Uterus (tissue), 4 donors: ENCODE results near the gene RASGRF1. TPM values are rescaled to one million over a fixed set of nuclear protein-coding genes. Genes with fewer than 3 reads are reported as not detected.
"Not testable (repeated sequence)": the region's sequence is repeated elsewhere in the genome, so short reads cannot be mapped to it uniquely, and the experiment has no call there.

Source experiments
- DNase-seq, 2 donors: peaks; one replicate each; pipeline ENCODE4 v3.0.0-alpha.2; 2019 to 2020
- H3K27ac ChIP-seq, 2 donors: fragments of 200-600 bp; sonication (generic); 1 replicate in 1 of 2; 2 replicates in 1 of 2; pipeline ENCODE4 v1.5.1; 2016 to 2018
- H3K27me3 ChIP-seq, 2 donors: fragments of 200-600 bp; sonication (generic); one replicate each; pipeline ENCODE4 v1.5.1; 2018 to 2019; ENCODE audit warnings: control low read depth in 1 of 2
- H3K36me3 ChIP-seq, 2 donors: fragments of 200-600 bp; sonication (generic); one replicate each; pipeline ENCODE4 v1.5.1; 2019; ENCODE audit warnings: control low read depth in 1 of 2
- H3K4me1 ChIP-seq, 2 donors: fragments of 200-600 bp; sonication (generic); one replicate each; pipeline ENCODE4 v1.5.1; 2018 to 2019; ENCODE audit warnings: control low read depth in 1 of 2
- H3K4me3 ChIP-seq, 2 donors: fragments of 200-600 bp; sonication (generic); 1 replicate in 1 of 2; 2 replicates in 1 of 2; pipeline ENCODE4 v1.5.1; 2018 to 2019; ENCODE audit warnings: mild to moderate bottlenecking in 1 of 2
- H3K9me3 ChIP-seq, 2 donors: fragments of 200-600 bp; sonication (generic); one replicate each; pipeline ENCODE4 v1.5.1; 2019; ENCODE audit warnings: control low read depth in 1 of 2
- POLR2A ChIP-seq, 2 donors: fragments of 450-650 bp; IDR thresholded peaks; one replicate each; pipeline ENCODE4 v1.6.1; 2016; ENCODE audit warnings: antibody characterized with exemption in 2 of 2, mild to moderate bottlenecking in 1 of 2, moderate library complexity in 1 of 2
- intact Hi-C: fragments of 100-400 bp; cut with DNase I; formaldehyde crosslinking; loops from one replicate; pipeline ENCODE4 v1.15.1; 2023; ENCODE audit warnings: low total_unique reads
- total RNA-seq, 4 donors: library from RNA; depleted of rRNA in 3 of 4; stranded (reverse); fragments of >200 nt in 3 of 4; gene quantifications; one replicate each; pipeline versions ENCODE4 v1.1.0 to v1.2.4, GENCODE V29; 2014 to 2023
- TF ChIP-seq, protein P1 (sequence below), 4 experiments: fragments of 200-600 bp in 2 of 4; fragments of 450-650 bp in 2 of 4; sonication (generic) in 2 of 4; IDR thresholded peaks; one replicate each; pipeline ENCODE4 v1.5.1; 2016 to 2019; ENCODE audit warnings: antibody characterized with exemption in 4 of 4, mild to moderate bottlenecking in 2 of 4, moderate library complexity in 1 of 4
- donor health status: DM: yes; HTN: yes; CAD: no.

The RASGRF1 gene
- total RNA-seq, 4 donors from 2014 or later, result 0.21 to 3.4 (median 1.8) TPM; not detected in 1

DNA sequence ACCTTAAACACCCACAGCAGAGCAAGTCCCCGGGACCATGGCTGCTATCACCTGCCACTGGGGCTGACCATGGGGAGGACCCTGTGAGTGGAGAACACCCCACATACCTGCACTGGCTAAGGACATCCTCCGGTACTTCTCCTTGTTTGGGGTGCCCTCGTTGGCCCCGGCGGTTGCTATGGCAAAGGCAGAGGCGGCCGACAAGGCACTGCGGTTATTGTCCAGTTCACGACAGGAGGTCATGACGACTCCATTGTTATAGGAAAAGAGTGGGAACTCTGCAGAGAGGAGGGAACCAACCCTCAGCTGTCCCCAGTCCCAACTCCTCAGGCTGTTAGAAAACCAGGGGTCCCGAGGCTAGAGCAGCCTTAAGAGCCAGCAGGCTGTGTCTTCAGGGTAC is 90.9 kb downstream of the RASGRF1 start:
- TF ChIP-seq, protein P1, sequence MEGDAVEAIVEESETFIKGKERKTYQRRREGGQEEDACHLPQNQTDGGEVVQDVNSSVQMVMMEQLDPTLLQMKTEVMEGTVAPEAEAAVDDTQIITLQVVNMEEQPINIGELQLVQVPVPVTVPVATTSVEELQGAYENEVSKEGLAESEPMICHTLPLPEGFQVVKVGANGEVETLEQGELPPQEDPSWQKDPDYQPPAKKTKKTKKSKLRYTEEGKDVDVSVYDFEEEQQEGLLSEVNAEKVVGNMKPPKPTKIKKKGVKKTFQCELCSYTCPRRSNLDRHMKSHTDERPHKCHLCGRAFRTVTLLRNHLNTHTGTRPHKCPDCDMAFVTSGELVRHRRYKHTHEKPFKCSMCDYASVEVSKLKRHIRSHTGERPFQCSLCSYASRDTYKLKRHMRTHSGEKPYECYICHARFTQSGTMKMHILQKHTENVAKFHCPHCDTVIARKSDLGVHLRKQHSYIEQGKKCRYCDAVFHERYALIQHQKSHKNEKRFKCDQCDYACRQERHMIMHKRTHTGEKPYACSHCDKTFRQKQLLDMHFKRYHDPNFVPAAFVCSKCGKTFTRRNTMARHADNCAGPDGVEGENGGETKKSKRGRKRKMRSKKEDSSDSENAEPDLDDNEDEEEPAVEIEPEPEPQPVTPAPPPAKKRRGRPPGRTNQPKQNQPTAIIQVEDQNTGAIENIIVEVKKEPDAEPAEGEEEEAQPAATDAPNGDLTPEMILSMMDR (IDR thresholded peaks at IDR 0.05), result no peak
- no peak for TF ChIP-seq POLR2A (IDR thresholded peaks at IDR 0.05)
- H3K9me3 ChIP-seq, result no peaks in the 10 kb centered on the region
- DNase-seq, result no peak
- no peaks in the 10 kb centered on the region for H3K4me1 ChIP-seq
- no peaks in the 10 kb centered on the region for H3K36me3 ChIP-seq
- H3K4me3 ChIP-seq, result no peak overlapping the region
- H3K27me3 ChIP-seq, result no peaks in the 10 kb centered on the region
- intact Hi-C loops, result no loop called here
- H3K27ac ChIP-seq, result no peak overlapping the region

DNA sequence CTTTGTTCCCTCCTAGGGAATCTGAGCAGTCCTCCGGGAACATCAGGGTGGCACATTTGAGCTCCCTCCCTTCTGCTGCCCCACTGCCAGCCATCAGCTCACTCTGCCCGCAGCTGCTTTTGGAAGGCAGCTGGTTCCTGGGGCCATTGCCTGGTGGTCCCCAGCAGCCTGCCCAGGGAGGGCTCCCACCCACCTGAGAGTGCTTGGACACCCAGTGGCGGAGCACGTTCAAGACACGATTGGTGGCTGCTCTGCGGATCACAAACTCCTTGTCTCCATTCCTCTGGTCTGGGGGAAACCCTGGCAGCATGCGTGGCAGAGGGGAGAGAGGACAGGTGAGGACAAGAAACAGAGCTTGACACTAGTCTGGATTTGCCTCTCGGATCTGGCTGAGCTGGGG is 92.1 kb downstream of the RASGRF1 start:
- Histone ChIP-seq H3K27ac (peak overlapping the region in 1 of 2 donors; percentile 24), H3K36me3 (no peaks in the 10 kb centered on the region), H3K27me3 (no peaks in the 10 kb centered on the region), H3K4me1 (no peaks in the 10 kb centered on the region), H3K9me3 (no peaks in the 10 kb centered on the region), H3K4me3 (no peak overlapping the region)
- no peak for DNase-seq
- TF ChIP-seq POLR2A (IDR thresholded peaks at IDR 0.05), result no peak
- TF ChIP-seq, protein P1 (IDR thresholded peaks at IDR 0.05), result no peak
- intact Hi-C loops, result no loop called here

DNA sequence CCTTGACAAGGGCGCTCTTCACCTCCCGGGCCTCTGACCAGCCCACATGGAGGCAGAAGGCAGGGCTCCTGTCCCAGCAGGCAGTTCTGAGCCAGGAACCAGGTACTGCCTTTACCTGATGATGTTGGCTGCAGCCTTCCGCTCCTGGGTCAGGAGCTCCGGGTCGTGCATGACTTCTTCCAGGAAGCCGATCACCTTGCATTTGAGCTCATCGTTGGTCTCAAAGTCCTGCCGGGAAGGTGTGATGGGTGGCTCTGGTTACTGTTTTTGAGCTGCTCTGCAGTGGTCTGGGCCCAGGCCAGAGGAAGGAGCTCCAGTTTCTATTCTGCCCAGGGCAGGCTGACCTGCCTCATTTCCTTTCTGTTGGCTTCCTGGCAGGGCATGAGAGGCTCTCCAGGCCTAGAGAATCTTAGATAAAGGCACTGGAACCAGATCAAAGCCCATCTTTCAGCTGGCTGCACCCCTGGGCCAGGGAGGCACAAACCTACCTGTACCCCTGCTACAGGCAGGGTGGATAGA is 92.5 kb downstream of the RASGRF1 start:
- DNase-seq, result no peak

DNA sequence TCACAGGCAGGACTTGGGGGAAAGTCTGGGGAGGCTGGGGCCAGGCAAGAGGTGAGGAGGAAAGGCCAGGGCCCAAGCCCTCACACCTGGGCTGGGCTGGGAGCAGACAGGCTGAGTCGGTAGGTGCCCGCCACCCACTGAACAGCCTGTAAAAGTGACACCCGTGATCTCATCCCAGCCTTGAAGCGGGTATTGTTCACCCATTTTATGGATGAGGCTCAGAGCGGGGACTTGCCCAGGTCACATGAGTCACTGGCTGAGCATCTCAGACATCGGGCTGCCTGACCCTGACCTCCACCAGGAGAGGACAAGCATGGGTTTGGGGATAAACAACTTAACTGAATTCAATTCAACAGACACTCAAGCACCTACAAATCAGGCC is 93.7 kb downstream of the RASGRF1 start:
- Histone ChIP-seq H3K27me3 (no peaks in the 10 kb centered on the region), H3K9me3 (no peaks in the 10 kb centered on the region), H3K27ac (no peak overlapping the region), H3K36me3 (no peaks in the 10 kb centered on the region), H3K4me3 (no peak overlapping the region), H3K4me1 (no peaks in the 10 kb centered on the region)
- no peak for TF ChIP-seq POLR2A (IDR thresholded peaks at IDR 0.05)
- TF ChIP-seq, protein P1 (IDR thresholded peaks at IDR 0.05), result no peak
- no peak for DNase-seq
- intact Hi-C loops, result no loop called here

More for the DNA sequence above, 92.5 kb downstream of the RASGRF1 start:
- H3K27ac ChIP-seq, result no peak overlapping the region
- no peak overlapping the region for H3K4me3 ChIP-seq
- TF ChIP-seq, protein P1 (IDR thresholded peaks at IDR 0.05), result no peak
- no peak for TF ChIP-seq POLR2A (IDR thresholded peaks at IDR 0.05)
- H3K9me3 ChIP-seq, result no peaks in the 10 kb centered on the region
- no peaks in the 10 kb centered on the region for H3K36me3 ChIP-seq
- H3K4me1 ChIP-seq, result no peaks in the 10 kb centered on the region
- no peaks in the 10 kb centered on the region for H3K27me3 ChIP-seq
- intact Hi-C loops, result no loop called here

DNA sequence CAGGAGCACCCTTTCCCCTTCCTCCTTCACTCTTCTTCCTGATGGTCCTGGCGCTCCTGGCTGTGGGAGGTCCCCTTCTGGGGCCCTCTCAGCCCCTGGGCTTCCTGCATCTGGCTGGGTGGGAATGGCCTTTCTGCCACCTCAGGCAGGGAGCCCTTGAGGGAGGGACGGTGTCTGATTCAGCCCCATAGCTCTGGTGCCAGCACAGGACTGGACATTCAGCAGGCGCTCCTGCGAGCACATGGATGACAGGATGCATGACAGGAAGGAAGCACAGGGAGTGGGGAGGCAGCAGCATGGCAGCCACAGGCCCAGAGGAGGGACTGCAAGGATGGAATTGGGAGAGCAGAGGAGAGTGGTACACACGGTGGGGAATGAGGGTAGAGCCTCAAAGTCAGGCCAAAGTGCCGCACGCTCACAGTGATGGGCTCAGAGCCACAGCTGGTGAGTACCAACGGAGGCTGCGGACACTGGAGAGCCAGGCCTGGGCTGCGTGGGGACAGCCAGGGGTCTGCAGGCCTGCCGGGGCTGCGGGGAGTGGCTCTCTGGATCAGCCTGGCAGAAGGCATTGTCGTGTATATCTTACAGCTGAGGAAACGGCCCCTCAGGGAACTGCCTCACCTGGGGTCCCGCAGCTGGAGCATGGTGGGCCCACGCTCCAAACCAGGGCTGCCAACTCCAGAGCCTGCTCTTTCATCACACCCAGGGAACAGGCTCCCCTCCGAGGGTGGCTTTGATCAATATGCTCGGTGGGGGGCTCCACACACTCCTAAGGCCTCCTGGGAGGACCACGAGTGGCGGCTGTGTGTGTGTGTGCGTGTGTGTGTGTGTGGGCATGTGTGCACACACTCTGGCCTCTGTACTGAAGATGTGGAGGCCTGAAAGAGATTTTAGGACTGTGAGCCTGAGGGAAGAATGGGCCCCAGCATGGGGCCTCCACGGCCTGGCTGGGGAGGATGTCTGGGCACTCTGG is 94.4 kb downstream of the RASGRF1 start:
- no peak overlapping the region for H3K4me3 ChIP-seq

DNA sequence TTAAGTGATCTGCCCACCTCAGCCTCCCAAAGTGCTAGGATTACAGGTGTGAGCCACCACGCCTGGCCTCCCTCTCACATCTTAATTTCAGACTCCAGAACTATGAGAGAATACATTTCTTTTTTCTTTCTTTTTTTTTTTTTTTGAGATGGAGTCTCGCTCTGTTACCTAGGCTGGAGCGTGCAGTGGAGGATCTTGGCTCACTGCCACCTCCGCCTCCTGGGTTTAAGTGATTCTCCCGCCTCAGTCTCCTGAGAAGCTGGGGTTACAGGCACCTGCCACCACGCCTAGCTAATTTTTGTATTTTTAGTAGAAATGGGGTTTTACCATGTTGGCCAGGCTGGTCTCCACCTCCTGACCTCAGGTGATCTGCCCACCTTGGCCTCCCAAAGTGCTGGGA is 95.4 kb downstream of the RASGRF1 start:
- intact Hi-C loops, H3K27me3 ChIP-seq, H3K4me3 ChIP-seq, DNase-seq, H3K36me3 ChIP-seq, H3K27ac ChIP-seq, H3K9me3 ChIP-seq, H3K4me1 ChIP-seq: not testable (repeated sequence)

More for the DNA sequence above, 94.4 kb downstream of the RASGRF1 start:
- no peak for DNase-seq
- no peaks in the 10 kb centered on the region for H3K4me1 ChIP-seq
- no peak overlapping the region for H3K27ac ChIP-seq
- TF ChIP-seq, protein P1 (IDR thresholded peaks at IDR 0.05), result no peak
- no peak for TF ChIP-seq POLR2A (IDR thresholded peaks at IDR 0.05)
- H3K36me3 ChIP-seq, result no peaks in the 10 kb centered on the region
- intact Hi-C loops, result no loop called here
- no peaks in the 10 kb centered on the region for H3K9me3 ChIP-seq
- H3K27me3 ChIP-seq, result no peaks in the 10 kb centered on the region
